CD4-positive, alpha-beta T cell (primary cell): Measurements from ENCODE around the gene TAGLN3. TPM values are rescaled to one million over a fixed set of nuclear protein-coding genes. Genes with fewer than 3 reads are reported as not detected.

Experiments used
- ATAC-seq: fragments of 200-7000 bp; cut with Tn5 transposase; one replicate; pipeline ENCODE4 v1.10.0; 2022; ENCODE audit warnings: mild to moderate bottlenecking; ENCODE audit not compliant: poor library complexity
- CTCF ChIA-PET: fragments of 350-600 bp; sonication (Branson Sonifier 250); formaldehyde crosslinking; loops from one replicate; lab custom pipeline; 2021; ENCODE audit warnings: antibody characterized with exemption, inconsistent platforms; lab: Charles Lee
- POLR2A ChIA-PET: fragments of 350-600 bp; sonication (Branson Sonifier 250); formaldehyde crosslinking; loops from one replicate; lab custom pipeline; 2021; ENCODE audit warnings: antibody characterized with exemption, inconsistent platforms; lab: Charles Lee
- DNase-seq, 14 experiments: peaks; one replicate each; pipeline ENCODE4 v3.0.0-alpha.2; 2013 to 2020; ENCODE audit warnings: mixed read lengths in 2 of 14
- H3K27ac ChIP-seq, 2 donors: one replicate each; pipeline versions ENCODE4 v1.5.1 to v1.7.0; 2013; ENCODE audit warnings: low read length in 2 of 2, low read depth in 1 of 2, mild to moderate bottlenecking in 1 of 2
- H3K27me3 ChIP-seq, 2 experiments: 1 replicate in 1 of 2; 2 replicates in 1 of 2; pipeline versions ENCODE4 v1.6.1 to v1.7.0; 2013; ENCODE audit warnings: low read length in 2 of 2, control low read depth in 1 of 2, mild to moderate bottlenecking in 1 of 2, moderate library complexity in 1 of 2; ENCODE audit not compliant: insufficient read depth in 2 of 2, control insufficient read depth in 1 of 2
- H3K36me3 ChIP-seq: one replicate; pipeline ENCODE4 v1.6.1; 2013; ENCODE audit warnings: low read length, control low read depth; ENCODE audit not compliant: insufficient read depth
- H3K4me1 ChIP-seq: one replicate; pipeline ENCODE4 v1.6.1; 2013; ENCODE audit warnings: low read length, control low read depth; ENCODE audit not compliant: insufficient read depth
- H3K4me3 ChIP-seq: one replicate; pipeline ENCODE4 v1.5.1; 2013; ENCODE audit warnings: mild to moderate bottlenecking, low read length, moderate library complexity
- H3K9me3 ChIP-seq, 2 experiments: 1 replicate in 1 of 2; 2 replicates in 1 of 2; pipeline versions ENCODE4 v1.6.1 to v1.7.0; 2013; ENCODE audit warnings: low read length in 2 of 2, mild to moderate bottlenecking in 2 of 2, control low read depth in 1 of 2, moderate library complexity in 1 of 2; ENCODE audit not compliant: control insufficient read depth in 1 of 2, insufficient read depth in 1 of 2
- H3K27ac Mint-ChIP-seq: one replicate; pipeline ENCODE4 v1.8.0; 2020; ENCODE audit warnings: mixed read lengths
- H3K27me3 Mint-ChIP-seq: one replicate; pipeline ENCODE4 v1.8.0; 2021; ENCODE audit warnings: mixed read lengths
- H3K36me3 Mint-ChIP-seq: one replicate; pipeline ENCODE4 v1.8.0; 2021; ENCODE audit warnings: low read depth, mixed read lengths
- H3K4me1 Mint-ChIP-seq: one replicate; pipeline ENCODE4 v1.8.0; 2021; ENCODE audit warnings: low read depth, mixed read lengths
- H3K4me3 Mint-ChIP-seq: one replicate; pipeline ENCODE4 v1.8.0; 2020; ENCODE audit warnings: mild to moderate bottlenecking, mixed read lengths
- H3K9me3 Mint-ChIP-seq: one replicate; pipeline ENCODE4 v1.8.0; 2020; ENCODE audit warnings: mixed read lengths
- CTCF ChIP-seq: fragments of 200-600 bp; IDR thresholded peaks from one replicate; pipeline ENCODE4 v1.8.0; 2022; ENCODE audit warnings: antibody characterized with exemption, mild to moderate bottlenecking
- intact Hi-C, 2 experiments: fragments of 100-400 bp; cut with DNase I in 1 of 2; cut with micrococcal nuclease in 1 of 2; formaldehyde crosslinking; loops; one replicate each; pipeline versions ENCODE4 v1.15.1 to v1.9.0; 2023 to 2025; cut with DNase I, micrococcal nuclease
- total RNA-seq, 174 experiments: library from RNA in 2 of 174; stranded (reverse) in 2 of 174; gene quantifications; one replicate each; pipeline ENCODE4 v1.2.3 and lab custom pipeline; 2021 to 2026

TAGLN3 gene
- total RNA-seq, 2 experiments from 2014 or later: 0.28 TPM; not detected in 1

DNA sequence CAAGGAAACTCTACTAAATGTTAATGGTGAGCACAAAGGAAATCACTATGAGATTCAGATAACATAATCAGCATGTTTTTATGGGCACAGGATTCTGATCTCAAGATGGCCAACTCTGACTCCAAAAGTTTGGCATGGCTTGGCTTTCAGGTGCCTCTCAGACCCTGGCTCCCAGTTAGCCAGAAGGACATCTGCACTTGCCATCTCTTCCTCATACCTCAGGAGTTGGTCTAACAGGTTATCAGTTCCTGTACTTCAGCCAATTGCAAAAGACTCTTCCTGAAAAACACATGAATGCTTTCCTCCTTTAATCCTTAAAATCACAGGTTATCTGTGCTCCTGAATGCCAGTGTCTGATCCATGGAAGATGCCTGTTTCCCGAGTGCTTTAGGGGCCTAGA lies 60.8 kb downstream of the TAGLN3 start:
- Histone ChIP-seq H3K36me3 (no peaks in the 10 kb centered on the region), H3K27me3 (no peaks in the 10 kb centered on the region), H3K4me1 (no peaks in the 10 kb centered on the region), H3K27ac (no peak overlapping the region), H3K4me3 (no peak overlapping the region), H3K9me3 (no peaks in the 10 kb centered on the region)
- no peak for ATAC-seq
- DNase-seq: no peak
- intact Hi-C loops: no loop called here
- Mint-ChIP-seq H3K27me3 (no peaks in the 10 kb centered on the region), H3K9me3 (no peaks in the 10 kb centered on the region), H3K4me1 (no peaks in the 10 kb centered on the region), H3K36me3 (no peaks in the 10 kb centered on the region), H3K27ac (no peak overlapping the region), H3K4me3 (no peak overlapping the region)
- ChIA-PET POLR2A (no interaction called here), CTCF (no interaction called here)
- no peak for TF ChIP-seq CTCF

- Histone ChIP-seq H3K27me3 (no peaks in the 10 kb centered on the region), H3K36me3 (no peaks in the 10 kb centered on the region), H3K27ac (no peak overlapping the region), H3K9me3 (no peaks in the 10 kb centered on the region), H3K4me1 (no peaks in the 10 kb centered on the region), H3K4me3 (no peak overlapping the region)
- Mint-ChIP-seq H3K4me3 (no peak overlapping the region), H3K4me1 (no peaks in the 10 kb centered on the region), H3K27ac (no peak overlapping the region), H3K27me3 (no peaks in the 10 kb centered on the region), H3K9me3 (no peaks in the 10 kb centered on the region), H3K36me3 (no peaks in the 10 kb centered on the region)
- CTCF ChIA-PET: no interaction called here
- ATAC-seq: no peak
- no peak for TF ChIP-seq CTCF
- DNase-seq: no peak
- intact Hi-C loops: no loop called here
- POLR2A ChIA-PET: no interaction called here
These were observed 62.4 kb downstream of the TAGLN3 start for GRCh38 chr3:112061152-112061551.

Other genes starting within 250 kb of the TAGLN3 start
- 1 to 10 TPM; 5.8 to 6.0 TPM for gene PHLDB2, start 139.7 kb upstream of the TAGLN3 start, total RNA-seq
- 10 to 100 TPM; 28.2 to 32.5 TPM for gene ABHD10, start 19.9 kb upstream of the TAGLN3 start, total RNA-seq
- gene TMPRSS7, start 35.8 kb downstream of the TAGLN3 start, total RNA-seq: under 1 TPM in 1 of 2 experiments, not detected in 1; 0.14 TPM
- 1 to 10 TPM; 1.6 to 2.7 TPM for gene C3orf52, start 87.5 kb downstream of the TAGLN3 start, total RNA-seq
- 1 to 10 TPM; 6.5 to 6.8 TPM for gene GCSAM, start 134.3 kb downstream of the TAGLN3 start, total RNA-seq